HG02623 (cell line): ENCODE results near the gene MPO.
A peak's percentile ranks its signal among the peaks of the same experiment; 100 is the strongest.

Source experiments
- ATAC-seq: cut with Tn5 transposase; IDR thresholded peaks from one replicate; pipeline ENCODE4 v1.9.1; 2021; ENCODE audit warnings: moderate library complexity; ENCODE audit not compliant: unreplicated experiment

Gene MPO

DNA sequence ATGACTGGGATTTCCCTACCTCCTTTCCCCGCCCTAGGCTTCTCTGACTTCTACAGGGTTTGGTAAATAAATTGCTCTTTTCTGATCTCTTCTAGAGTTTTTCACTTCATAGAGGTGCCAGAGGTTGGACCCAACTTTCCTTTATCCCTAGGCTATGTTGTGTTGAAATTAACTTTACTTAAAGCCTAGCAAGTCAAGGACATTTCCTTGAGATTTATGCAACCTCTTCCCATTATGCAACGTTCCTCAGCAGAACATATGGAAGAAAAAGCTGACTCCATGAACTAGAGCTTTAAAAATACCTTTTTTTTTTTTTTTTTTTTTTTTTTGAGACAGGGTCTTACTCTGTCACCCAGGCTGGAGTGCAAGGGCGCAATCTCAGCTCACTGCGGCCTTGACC lies 15.5 kb downstream of the MPO start:
- ATAC-seq, result no peak

DNA sequence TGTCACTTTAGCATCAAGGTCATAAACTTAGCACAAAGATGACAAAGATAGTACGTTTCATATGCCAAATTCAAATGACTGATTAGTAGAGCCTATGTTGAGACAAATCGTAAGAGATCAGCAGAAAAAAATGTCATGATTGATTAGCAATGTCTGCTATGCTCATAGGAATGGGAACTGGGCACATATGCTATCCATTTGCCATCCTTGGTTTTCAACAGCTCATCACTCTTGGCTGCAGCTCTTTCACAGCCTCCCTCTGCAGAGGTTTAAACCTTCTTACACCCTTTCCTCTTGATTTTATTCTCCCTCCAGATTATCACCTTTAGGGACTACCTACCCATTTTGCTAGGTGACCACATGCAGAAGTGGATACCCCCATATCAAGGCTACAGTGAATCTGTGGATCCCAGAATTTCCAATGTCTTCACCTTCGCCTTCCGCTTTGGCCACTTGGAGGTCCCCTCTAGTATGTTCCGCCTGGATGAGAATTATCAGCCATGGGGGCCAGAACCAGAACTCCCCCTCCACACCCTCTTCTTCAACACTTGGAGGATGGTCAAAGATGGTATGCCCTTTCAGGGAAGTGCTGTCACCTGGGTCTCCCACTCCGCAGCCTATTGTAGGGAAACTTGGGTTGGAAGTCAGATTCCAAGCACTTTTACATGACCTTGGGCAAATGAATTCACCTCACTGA lies 16.2 kb downstream of the MPO start:
- no peak for ATAC-seq

DNA sequence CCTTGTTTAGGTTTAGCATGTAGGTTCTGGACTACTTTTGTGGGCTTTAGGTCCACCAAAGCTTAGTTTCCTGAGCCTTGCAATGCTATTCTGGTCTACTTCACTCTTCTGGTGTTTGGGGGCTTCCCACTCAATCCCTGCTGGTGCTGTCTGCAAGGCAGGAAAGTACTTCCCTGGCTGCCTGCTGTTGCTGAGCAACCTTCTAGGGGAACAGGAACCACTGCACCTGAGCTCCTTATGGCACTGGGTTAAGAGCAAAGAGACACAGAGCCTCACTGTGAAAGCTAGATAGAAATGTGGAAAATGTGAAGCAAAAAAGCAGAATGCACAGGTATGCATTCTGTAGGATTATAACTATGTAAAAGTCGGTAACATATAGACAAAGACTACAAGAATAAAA lies 17.0 kb downstream of the MPO start:
- ATAC-seq, result no peak

DNA sequence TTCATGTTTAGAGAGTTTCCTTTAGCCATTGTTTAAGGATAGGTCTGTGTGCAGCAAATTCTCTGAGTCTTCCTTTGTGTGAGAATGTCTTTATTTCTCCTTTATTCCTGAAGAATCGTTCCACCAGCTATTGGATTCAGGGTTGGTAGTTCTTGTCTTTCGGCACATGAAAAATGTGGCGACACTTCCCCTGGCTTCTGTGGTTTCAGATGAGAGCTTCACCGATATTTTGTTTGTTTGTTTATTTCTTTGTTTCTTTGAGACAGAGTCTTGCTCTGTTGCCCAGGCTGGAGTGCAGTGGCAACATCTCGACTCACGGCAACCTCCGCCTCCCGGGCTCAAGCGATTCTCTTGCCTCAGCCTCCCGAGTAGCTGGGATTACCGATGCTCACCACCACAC lies 18.6 kb downstream of the MPO start:
- no peak for ATAC-seq

DNA sequence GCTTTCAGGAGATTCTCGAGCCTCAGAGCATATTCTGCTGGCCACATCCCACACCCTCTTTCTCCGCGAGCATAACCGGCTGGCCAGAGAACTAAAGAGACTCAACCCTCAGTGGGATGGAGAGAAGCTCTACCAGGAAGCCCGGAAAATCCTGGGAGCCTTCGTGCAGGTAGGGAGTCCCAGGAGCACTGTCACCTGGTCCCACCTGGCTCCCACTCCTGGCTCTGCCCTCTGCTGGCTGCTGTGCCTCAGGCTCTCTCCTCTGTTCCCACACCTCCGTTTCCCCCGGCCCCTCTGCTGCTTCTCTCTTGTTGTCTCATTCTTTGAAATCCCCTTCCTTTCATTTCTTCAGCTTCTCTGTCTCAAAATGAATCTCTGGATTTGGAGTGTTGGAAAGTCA lies 25.9 kb downstream of the MPO start:
- ATAC-seq, result no peak

DNA sequence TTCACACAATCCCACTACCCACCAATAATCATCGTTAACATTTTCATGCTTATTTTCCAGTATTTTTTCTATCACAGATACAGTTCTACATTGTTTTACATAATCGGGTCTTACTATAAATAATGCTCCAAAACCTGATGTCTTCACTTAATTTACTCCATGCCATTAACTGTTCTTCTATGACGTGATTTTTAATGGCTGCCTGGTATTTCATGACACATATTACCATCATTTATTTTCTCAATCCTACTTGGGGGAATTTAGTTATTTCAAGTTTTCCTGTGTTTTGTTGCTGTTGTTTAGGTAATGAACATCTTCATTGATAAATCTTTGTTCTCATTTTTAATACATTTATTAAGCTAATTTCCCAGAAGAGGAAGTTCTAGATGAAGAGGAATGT lies 27.7 kb downstream of the MPO start:
- ATAC-seq, result no peak

DNA sequence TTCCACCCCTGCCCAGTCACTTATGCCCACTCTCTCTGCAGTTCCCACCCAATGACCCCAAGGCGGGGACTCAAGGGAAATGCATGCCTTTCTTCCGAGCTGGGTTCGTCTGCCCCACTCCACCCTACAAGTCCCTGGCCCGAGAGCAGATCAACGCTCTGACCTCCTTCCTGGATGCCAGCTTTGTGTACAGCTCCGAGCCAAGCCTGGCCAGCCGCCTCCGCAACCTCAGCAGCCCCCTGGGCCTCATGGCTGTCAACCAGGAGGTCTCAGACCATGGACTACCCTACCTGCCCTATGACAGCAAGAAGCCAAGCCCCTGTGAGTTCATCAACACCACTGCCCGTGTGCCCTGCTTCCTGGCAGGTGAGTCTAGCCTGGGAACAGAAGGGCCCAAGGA lies 28.6 kb downstream of the MPO start:
- ATAC-seq, result no peak

DNA sequence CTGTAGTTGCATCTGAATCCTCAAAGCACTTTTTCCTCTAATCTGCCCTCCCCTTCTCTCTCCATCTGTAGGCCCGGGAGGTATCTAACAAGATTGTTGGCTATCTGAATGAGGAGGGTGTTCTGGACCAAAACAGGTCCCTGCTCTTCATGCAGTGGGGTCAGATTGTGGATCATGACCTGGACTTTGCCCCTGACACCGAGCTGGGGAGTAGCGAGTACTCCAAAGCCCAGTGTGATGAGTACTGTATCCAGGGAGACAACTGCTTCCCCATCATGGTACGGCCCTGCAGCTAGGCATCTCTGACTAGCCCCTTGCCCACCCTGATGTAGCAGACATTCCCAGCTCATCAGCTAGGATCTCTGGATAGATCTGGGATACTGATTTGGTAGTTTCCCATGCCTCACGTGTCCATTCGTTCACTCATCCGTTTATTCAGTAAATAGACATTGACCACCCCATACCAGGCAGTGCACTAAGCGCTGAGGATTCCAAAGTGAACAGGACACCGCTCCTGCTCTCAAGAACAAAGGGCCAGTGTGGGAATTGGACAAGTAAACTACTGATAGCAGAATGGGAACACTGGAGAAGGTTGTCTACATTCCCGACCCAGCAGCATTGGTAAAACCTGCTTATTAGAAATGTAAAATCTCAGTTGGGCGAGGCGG lies 30.3 kb downstream of the MPO start:
- ATAC-seq, result no peak

DNA sequence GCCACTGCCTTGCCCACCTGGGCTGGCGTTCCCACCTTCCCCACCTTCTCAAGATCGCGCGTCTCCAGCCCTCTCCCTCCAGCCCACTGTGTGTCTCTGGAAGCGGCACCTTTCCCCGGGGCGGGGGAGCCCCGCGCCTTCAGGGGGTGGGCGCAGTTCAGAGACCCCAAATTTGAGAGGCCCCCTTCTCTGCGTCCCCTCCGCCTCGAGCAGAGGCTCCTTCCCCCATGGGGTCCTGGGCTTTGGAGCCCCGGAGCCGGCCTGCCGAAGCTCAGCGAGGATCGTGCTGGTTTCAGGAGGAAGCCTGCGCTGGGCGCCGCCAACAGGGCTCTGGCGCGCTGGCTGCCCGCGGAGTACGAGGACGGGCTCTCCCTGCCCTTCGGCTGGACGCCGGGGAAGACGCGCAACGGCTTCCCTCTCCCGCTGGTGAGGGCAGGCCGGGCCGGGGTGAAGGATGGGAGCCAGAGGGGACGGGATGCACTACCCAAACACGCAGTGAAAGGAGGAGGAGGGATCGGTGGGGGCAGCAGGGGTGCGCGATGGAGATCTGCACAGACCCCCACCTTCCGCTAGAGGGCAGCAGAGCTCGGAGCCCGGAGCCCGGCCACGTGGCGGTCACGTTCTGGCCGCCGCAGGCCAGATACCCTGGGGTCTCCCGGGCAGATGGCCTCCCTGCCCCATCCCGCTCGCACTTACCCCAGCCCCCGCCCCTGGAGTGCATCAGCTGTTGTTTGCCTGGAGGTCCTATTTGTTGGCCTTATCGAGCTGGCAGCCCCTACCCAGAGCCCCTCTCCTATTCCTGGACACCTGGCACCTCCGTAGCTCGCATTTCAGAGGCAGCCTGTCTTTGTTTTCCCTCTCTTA lies 31.2 kb downstream of the MPO start:
- ATAC-seq, result peak; percentile 43

DNA sequence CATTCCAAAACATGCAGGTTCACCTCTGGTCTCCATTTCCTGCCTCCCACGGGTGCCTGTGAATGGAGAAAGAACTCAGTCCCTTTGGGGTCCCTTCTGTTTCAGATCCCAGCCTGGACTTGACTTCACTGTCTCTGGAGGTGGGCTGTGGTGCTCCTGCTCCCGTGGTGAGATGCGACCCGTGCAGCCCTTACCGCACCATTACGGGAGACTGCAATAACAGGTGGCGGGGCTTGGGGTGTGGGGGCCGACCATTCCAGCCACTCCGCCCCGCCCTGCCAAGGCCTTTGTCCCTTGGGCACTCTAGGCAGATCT lies 31.8 kb downstream of the MPO start:
- no peak for ATAC-seq

DNA sequence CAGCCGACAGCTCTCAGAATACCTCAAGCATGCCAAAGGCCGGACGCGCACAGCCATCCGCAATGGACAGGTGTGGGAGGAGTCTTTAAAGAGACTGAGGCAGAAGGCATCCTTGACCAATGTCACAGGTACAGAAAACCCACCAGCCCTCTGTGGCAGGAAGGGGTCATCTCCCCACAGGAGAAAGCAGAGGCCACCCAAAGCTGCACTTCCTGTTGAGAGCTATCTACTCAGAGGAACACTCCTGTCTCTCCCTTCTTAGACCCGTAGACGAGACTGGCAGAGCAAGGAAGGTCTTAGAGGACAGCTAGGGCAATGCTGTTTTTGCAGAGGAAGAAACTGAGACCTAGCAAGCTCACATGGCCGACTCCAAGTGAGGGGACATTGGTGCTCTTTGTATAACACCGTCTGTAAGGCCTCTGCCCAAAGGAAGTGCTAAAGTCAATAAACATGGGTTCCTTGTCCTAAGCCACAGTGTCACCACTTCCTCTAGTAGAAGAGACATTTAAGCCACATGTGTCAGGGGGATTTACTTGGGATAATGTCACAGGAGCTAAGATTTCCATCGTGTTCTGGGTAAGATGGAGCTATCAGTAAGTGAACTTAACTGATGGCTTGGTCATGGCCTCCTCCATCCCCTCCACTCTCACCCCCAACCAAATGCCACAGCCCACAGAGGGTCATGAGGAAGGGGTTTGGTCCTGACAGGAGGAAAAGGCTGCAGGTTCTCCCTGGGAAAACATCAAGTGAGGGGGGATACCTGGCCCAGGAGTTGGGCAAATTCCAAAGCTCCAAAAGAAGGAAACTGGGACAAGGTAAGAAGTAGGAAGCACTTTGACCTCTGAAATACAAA lies 33.0 kb downstream of the MPO start:
- no peak for ATAC-seq

DNA sequence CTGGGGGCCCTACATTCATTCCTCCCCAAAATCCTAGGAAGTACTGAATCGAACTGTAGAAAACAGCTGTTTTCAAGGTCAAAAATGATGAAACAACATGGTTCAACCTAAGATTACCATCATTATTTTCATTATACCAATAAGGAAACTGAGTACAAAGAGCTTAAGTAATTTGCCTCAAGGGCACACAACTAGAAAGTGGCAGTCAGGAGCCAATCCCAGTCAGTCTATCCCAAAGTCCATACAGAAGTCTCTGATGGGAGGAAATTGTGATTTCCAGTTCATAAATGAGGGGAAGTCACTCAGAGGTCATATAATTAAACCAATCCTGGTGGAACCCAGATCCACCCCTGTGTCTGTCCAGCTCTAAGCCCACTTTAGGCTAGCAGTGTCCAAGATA lies 34.0 kb downstream of the MPO start:
- no peak for ATAC-seq

DNA sequence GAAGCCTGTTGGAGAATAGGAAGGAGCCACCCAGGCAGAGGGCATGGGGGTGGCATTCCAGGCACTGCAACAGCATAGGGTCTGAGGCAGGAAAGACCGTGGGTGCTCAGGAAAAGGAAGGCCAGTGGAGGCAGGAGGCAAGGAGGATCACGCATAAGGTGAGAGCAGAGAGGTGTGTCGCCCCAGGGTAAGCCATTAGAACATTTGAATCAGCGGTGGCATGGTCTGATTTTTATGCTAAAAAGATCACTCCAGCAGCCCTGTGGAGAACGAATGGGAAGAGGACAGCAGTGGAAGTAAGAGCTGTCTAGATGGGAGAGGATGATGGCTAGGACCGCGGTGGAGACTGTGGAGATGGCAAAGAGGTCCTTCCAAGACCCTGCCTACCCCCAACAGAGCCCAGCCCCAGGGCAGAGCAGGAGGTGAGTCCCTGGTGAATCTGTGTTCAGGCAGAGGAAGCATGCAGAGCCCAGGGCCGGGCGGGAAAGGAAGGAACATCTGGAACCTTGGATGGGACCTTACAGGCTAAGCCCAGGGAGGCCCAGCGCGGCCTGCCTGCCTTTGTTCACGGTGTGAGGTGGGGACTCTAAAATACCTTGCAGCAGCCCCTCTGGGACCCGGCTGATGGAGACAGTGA lies 34.5 kb downstream of the MPO start:
- ATAC-seq, result no peak

DNA sequence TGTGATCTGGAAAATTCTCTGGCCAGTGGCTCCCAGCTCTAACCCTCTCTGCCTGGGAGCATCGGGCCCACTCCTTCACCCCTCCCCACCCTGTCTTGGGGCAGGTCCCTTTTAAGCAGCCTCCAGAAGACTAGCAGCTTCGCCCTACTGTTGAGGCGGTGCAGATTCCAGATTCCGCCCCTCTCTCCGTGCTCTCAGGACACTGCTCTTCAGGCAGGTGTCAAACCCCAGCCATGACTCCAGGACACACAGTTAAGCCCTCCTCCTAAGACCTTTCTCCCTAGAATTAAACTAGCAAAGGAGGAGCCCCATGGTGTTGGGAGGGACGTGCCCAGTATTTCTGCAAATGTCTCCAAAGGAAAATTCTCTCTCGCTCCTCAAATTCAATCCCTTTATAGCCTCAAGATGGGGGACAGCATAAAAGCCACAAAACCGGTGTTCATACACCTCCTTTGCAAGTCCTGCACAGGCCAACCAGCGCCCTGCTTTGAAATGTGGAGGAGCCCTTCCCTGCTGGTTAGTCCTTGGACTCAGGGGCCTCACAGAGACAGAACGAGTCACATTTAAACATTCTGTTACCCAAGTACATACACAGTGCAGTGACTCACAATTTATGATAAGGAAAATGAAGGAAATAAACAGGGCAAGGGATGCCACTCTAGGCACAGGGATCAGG lies 35.2 kb downstream of the MPO start:
- ATAC-seq, result no peak

DNA sequence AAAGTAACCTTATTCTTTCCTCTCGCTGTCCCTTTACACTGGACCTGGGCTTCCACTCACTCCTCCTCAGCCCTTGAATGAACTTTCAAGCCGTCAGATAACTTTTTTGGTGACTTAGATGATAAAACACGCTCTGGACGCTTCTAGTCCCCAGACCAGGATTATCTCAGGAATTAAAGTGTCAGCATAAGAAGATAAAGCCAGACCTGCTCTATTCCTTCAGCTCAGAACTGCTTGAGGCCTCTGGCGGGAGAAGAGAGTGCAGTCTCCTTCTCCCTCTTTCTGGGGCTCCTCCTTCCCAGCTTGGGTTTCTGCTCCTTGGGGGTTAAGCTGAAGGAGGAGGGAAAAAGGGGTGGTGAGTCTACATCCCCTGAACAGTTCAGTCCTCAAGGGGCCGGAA lies 35.8 kb downstream of the MPO start:
- ATAC-seq, result no peak

DNA sequence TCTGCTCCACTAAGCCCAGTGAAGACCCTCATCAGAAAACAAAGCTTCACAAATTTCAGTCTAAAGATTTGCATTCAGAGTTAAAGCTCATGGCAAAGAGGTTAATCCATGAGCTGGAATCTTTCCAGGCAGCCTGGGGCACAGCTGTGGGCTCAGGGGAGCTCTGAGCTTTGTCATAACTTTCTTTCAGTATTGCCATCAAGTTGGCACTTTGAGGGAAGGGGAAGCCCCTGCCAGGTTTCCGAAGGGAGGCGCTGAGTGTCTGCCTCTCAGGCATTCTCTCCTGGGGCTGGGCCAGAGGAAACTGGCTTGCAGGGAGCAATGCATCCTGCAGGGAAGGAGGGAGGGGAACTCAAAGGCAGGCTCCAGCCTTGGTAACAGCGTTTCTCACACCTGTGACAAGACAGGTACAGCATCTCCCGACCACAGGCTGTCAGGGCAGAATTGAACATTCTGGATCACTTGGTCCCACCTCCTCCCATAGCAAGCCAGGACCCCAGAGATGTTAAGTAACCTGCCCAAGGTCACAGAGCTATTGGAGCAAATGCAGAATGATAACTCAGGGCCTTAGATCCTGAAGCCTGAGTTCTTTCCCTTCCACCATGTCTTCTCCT lies 38.5 kb downstream of the MPO start:
- no peak for ATAC-seq

DNA sequence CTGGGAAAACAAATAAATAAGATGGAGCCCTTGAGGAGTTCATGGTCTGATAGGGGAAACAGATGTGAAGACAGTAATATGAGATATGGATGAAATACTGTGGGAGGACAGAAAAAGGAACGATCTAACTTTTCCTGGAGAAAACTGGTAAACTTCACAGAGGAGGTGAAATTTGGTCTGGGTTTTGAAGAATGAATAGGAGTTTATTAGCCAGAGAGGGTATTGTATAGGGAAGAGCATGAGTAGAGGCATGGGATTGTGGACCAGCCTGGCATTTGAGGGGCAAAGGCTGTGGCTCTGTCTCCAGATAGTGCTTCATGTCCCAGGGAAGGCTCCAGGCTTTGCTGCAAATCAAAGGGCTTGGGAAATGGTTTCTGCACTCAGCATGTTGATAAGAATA lies 40.7 kb downstream of the MPO start:
- ATAC-seq, result no peak

DNA sequence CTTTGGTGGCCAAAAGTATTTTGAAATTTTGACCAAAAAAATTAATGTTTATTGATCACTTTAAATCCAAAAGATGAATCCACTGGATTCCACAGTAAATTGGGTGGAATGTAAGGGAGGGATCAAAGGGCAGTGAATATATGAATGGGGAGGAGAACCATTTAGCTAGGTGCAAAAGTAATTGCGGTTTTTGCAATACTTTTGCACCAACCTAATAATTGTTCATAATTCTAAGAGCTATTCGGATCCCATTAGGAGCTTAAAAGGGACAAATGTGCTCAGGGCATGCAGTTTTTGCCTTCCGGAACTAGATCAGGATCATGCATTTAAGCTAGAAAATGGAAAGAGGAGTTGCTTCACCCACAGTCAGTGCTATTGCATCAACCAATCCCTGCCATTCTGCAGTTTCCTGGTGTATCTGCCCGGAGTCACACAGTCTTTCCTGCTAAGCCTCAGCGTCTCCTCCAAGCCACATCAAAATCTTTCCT lies 42.5 kb downstream of the MPO start, which contains the start of gene LPO:
LPO (plus strand) TSS at position 438 of the 488 bp plus-strand sequence. CDS start 4,396 bp downstream, outside the sequence.
- no peak for ATAC-seq

DNA sequence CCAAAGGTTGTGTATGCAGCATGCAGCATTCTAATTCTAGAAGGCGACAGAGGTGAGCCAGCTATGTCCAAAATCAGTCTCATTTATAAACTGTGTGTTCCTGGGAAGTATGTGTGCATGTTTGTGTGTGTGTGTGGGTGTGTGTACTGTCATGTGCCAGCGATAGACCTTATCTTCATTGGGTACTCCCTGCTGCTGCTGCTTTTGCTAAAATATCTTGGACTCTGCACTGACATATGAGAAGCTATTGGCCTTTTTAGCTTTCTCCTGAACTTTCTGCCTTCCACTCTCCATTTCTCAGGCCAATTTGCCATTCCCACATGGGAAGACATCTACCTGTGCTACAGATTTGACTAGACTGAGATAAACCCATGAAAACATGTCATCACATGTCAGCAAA lies 44.3 kb downstream of the MPO start:
- no peak for ATAC-seq
